Measurements from ENCODE around the gene CTNNA2.

The CTNNA2 gene

GRCh38 chr2:80167284-80167808 is 654.5 kb downstream of the CTNNA2 start:
- no peak for DNase-seq (ENCODE audit: low read depth in 2 of 2)
- TF ChIP-seq CTCF (IDR thresholded peaks at IDR 0.05; ENCODE audit: low read depth, low read length) = no peak
- H3K4me3 ChIP-seq (replicated peaks in 1 of 2; ENCODE audit: low read depth in 2 of 2, low read length in 2 of 2) = no peak overlapping the region

GRCh38 chr2:80168037-80168436 is 655.2 kb downstream of the CTNNA2 start:
- no peak for DNase-seq (ENCODE audit: low read depth in 2 of 2)
- no peak for TF ChIP-seq CTCF (IDR thresholded peaks at IDR 0.05; ENCODE audit: low read depth, low read length)
- H3K4me3 ChIP-seq (replicated peaks in 1 of 2; ENCODE audit: low read depth in 2 of 2, low read length in 2 of 2) = no peak overlapping the region

- TF ChIP-seq CTCF (IDR thresholded peaks at IDR 0.05; ENCODE audit: low read depth, low read length) = no peak
- DNase-seq (ENCODE audit: low read depth in 2 of 2) = no peak
- no peak overlapping the region for H3K4me3 ChIP-seq (replicated peaks in 1 of 2; ENCODE audit: low read depth in 2 of 2, low read length in 2 of 2)
Measured at GRCh38 chr2:80168801-80169200, 656.0 kb downstream of the CTNNA2 start.

GRCh38 chr2:80169811-80170594 is 657.2 kb downstream of the CTNNA2 start:
- H3K4me3 ChIP-seq (replicated peaks in 1 of 2; ENCODE audit: low read depth in 2 of 2, low read length in 2 of 2) = no peak overlapping the region
- no peak for TF ChIP-seq CTCF (IDR thresholded peaks at IDR 0.05; ENCODE audit: low read depth, low read length)
- no peak for DNase-seq (ENCODE audit: low read depth in 2 of 2)

- TF ChIP-seq CTCF (IDR thresholded peaks at IDR 0.05; ENCODE audit: low read depth, low read length) = no peak
- no peak overlapping the region for H3K4me3 ChIP-seq (replicated peaks in 1 of 2; ENCODE audit: low read depth in 2 of 2, low read length in 2 of 2)
- DNase-seq (ENCODE audit: low read depth in 2 of 2) = no peak
Measured at GRCh38 chr2:80185091-80185490, 672.2 kb downstream of the CTNNA2 start.

GRCh38 chr2:80186262-80186661 is 673.4 kb downstream of the CTNNA2 start:
- no peak for TF ChIP-seq CTCF (IDR thresholded peaks at IDR 0.05; ENCODE audit: low read depth, low read length)

More at GRCh38 chr2:80186262-80186661, 673.4 kb downstream of the CTNNA2 start:
- DNase-seq (ENCODE audit: low read depth in 2 of 2) = no peak
- no peak overlapping the region for H3K4me3 ChIP-seq (replicated peaks in 1 of 2; ENCODE audit: low read depth in 2 of 2, low read length in 2 of 2)

Data from cardiac fibroblast (primary cell).